ELR (cell line): ENCODE results near the gene MPP2.
A peak's percentile ranks its signal among the peaks of the same experiment; 100 is the strongest.
"Not testable (repeated sequence)": the region's sequence is repeated elsewhere in the genome, so short reads cannot be mapped to it uniquely, and the experiment has no call there.

Experiments
- DNase-seq: peaks from one replicate; pipeline ENCODE4 v3.0.0-alpha.2; 2015; ENCODE audit warnings: low read depth

The MPP2 gene

GRCh38 chr17:43845766-43846165 lies 61.6 kb downstream of the MPP2 start:
- no peak for DNase-seq

- no peak for DNase-seq
These were observed 63.1 kb downstream of the MPP2 start for GRCh38 chr17:43844241-43844640.

- no peak for DNase-seq
These were observed 64.4 kb downstream of the MPP2 start for GRCh38 chr17:43842975-43843325.

GRCh38 chr17:43842091-43842974 lies 65.0 kb downstream of the MPP2 start:
- not testable (repeated sequence) for DNase-seq

- DNase-seq = no peak
These were observed 66.1 kb downstream of the MPP2 start for GRCh38 chr17:43841282-43841681.

GRCh38 chr17:43840814-43841213 lies 66.5 kb downstream of the MPP2 start:
- DNase-seq = peak; percentile 61

- DNase-seq = no peak
These were observed 67.6 kb downstream of the MPP2 start for GRCh38 chr17:43839670-43840108.

GRCh38 chr17:43834106-43834505 lies 73.2 kb downstream of the MPP2 start:
- DNase-seq = no peak

- peak; percentile 86 for DNase-seq
These were observed 74.1 kb downstream of the MPP2 start, which contains the start of gene MPP3 for GRCh38 chr17:43832976-43833829. Gene MPP3, minus strand, starts transcription at chr17:43833146. Its CDS starts 1,240 bp downstream, at chr17:43831906.

GRCh38 chr17:43832168-43832975 lies 75.0 kb downstream of the MPP2 start:
- peak; percentile 93 for DNase-seq

GRCh38 chr17:43831633-43832032 lies 75.7 kb downstream of the MPP2 start:
- DNase-seq = no peak

- no peak for DNase-seq
These were observed 76.7 kb downstream of the MPP2 start for GRCh38 chr17:43830510-43831140.

GRCh38 chr17:43829738-43830137 lies 77.6 kb downstream of the MPP2 start:
- DNase-seq = no peak

GRCh38 chr17:43827596-43827995 lies 79.7 kb downstream of the MPP2 start:
- DNase-seq = no peak

- no peak for DNase-seq
These were observed 81.1 kb downstream of the MPP2 start for GRCh38 chr17:43826206-43826605.

GRCh38 chr17:43825567-43825966 lies 81.8 kb downstream of the MPP2 start:
- no peak for DNase-seq
